Lung (tissue), 12 donors: Measurements from ENCODE around the gene RALGPS2. TPM values are rescaled to one million over a fixed set of nuclear protein-coding genes. Genes with fewer than 3 reads are reported as not detected.
"Not testable (repeated sequence)": the region's sequence is repeated elsewhere in the genome, so short reads cannot be mapped to it uniquely, and the experiment has no call there.

ENCODE experiments used
- ATAC-seq: fragments of 200-7000 bp; cut with Tn5 transposase; one replicate; pipeline ENCODE4 v1.9.1; 2020; ENCODE audit warnings: moderate number of reproducible peaks; ENCODE audit not compliant: insufficient read depth, low FRiP score
- DNase-seq, 3 donors: peaks; one replicate each; pipeline ENCODE4 v3.0.0-alpha.2; 2013 to 2017
- H3K27ac ChIP-seq, 2 donors: one replicate each; pipeline ENCODE4 v1.5.1; 2013; ENCODE audit warnings: mild to moderate bottlenecking in 2 of 2, moderate library complexity in 2 of 2, control low read depth in 1 of 2, inconsistent platforms in 1 of 2, low read depth in 1 of 2, low read length in 1 of 2
- H3K27me3 ChIP-seq, 3 donors: one replicate each; pipeline ENCODE4 v1.5.1; 2013; ENCODE audit warnings: low read length in 2 of 3; ENCODE audit not compliant: control insufficient read depth in 3 of 3, insufficient read depth in 3 of 3
- H3K36me3 ChIP-seq, 4 donors: one replicate each; pipeline ENCODE4 v1.5.1; 2013; ENCODE audit warnings: low read length in 4 of 4, mild to moderate bottlenecking in 1 of 4, moderate library complexity in 1 of 4; ENCODE audit not compliant: control insufficient read depth in 4 of 4, insufficient read depth in 4 of 4
- H3K4me1 ChIP-seq, 5 donors: one replicate each; pipeline ENCODE4 v1.5.1; 2013; ENCODE audit warnings: low read length in 5 of 5, mild to moderate bottlenecking in 2 of 5, moderate library complexity in 1 of 5; ENCODE audit not compliant: control insufficient read depth in 5 of 5, insufficient read depth in 5 of 5
- H3K4me3 ChIP-seq: one replicate; pipeline ENCODE4 v1.5.1; 2013; ENCODE audit warnings: mild to moderate bottlenecking, control low read depth, moderate library complexity
- H3K9ac ChIP-seq, 2 donors: one replicate each; pipeline ENCODE4 v1.5.1; 2013; ENCODE audit warnings: low read length in 2 of 2, control low read depth in 1 of 2; ENCODE audit not compliant: insufficient read depth in 1 of 2
- H3K9me3 ChIP-seq, 4 donors: one replicate each; pipeline ENCODE4 v1.5.1; 2013; ENCODE audit warnings: low read length in 3 of 4, mild to moderate bottlenecking in 1 of 4, moderate library complexity in 1 of 4; ENCODE audit not compliant: control insufficient read depth in 4 of 4, insufficient read depth in 3 of 4
- WGBS, 2 donors: extraction: QIAGEN DNeasy Blood & Tissue Kit; methylation state at CpG; one replicate each; pipeline ENCODE4 v1.1.7; 2013; 5-methylcytosine and 5-hydroxymethylcytosine counted together
- polyA plus RNA-seq, 2 donors: library from polyadenylated mRNA; stranded (reverse); fragments of 200-250 nt; gene quantifications; one replicate each; pipeline ENCODE4 v1.2.1, GENCODE V29; 2013
- total RNA-seq, 2 donors: library from RNA; depleted of rRNA in 1 of 2; stranded (reverse); fragments of >200 nt in 1 of 2; gene quantifications; one replicate each; pipeline ENCODE4 v1.2.1, GENCODE V29; 2014 to 2021
- TF ChIP-seq, protein P1 (sequence below): IDR thresholded peaks from 2 replicates; pipeline ENCODE4 v1.5.1; 2012; ENCODE audit warnings: mild to moderate bottlenecking; ENCODE audit errors: control extremely low read depth, extremely low read depth
- donor health status: control.
- donor health status: control.
- donor health status: Bipolar disorder and iron deficiency.
- donor health status: healthy.
- donor health status: DM: yes; HTN: yes; CAD: no.

The RALGPS2 gene
- total and polyA plus RNA-seq, 4 donors: 1.2 to 33.2 (median 5.1) TPM

GRCh38 chr1:178743801-178744200 is 18.8 kb downstream of the RALGPS2 start:
- Histone ChIP-seq H3K9ac (no peak overlapping the region), H3K36me3 (peaks cover 0 to 4% (median 2%) of the 10 kb centered on the region in 4 donors), H3K27ac (no peak overlapping the region), H3K4me1 (peaks cover 0 to 6% (median 0%) of the 10 kb centered on the region in 5 donors), H3K27me3 (no peaks in the 10 kb centered on the region), H3K9me3 (no peaks in the 10 kb centered on the region), H3K4me3 (no peak overlapping the region)
- TF ChIP-seq, protein P1, sequence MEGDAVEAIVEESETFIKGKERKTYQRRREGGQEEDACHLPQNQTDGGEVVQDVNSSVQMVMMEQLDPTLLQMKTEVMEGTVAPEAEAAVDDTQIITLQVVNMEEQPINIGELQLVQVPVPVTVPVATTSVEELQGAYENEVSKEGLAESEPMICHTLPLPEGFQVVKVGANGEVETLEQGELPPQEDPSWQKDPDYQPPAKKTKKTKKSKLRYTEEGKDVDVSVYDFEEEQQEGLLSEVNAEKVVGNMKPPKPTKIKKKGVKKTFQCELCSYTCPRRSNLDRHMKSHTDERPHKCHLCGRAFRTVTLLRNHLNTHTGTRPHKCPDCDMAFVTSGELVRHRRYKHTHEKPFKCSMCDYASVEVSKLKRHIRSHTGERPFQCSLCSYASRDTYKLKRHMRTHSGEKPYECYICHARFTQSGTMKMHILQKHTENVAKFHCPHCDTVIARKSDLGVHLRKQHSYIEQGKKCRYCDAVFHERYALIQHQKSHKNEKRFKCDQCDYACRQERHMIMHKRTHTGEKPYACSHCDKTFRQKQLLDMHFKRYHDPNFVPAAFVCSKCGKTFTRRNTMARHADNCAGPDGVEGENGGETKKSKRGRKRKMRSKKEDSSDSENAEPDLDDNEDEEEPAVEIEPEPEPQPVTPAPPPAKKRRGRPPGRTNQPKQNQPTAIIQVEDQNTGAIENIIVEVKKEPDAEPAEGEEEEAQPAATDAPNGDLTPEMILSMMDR: no peak
- no peak for DNase-seq
- 40 to 62% methylated on average over 2 of the region's 2 CpGs for WGBS, 2 donors
- ATAC-seq: no peak

DNA sequence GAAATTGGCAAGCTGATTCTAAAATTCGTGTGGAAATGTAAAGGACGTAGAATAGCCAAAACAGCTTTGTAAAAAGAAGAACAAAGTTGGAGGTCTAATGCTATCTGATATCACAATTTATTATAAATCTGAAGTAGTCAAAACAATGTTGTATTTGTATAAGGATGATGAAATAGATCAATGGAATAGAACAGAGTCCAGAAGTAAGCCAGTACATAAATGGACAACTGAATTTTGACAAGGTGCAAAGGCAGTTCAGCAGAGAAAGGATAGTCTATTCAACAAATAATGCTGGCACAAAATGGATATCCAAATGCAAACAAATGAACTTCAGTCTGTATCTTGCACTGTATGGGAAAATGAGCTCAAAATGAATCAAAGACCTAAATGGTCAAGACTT is 20.2 kb downstream of the RALGPS2 start:
- 90 to 94% methylated on average over 2 of the region's 2 CpGs for WGBS, 2 donors
- ATAC-seq (no peak), DNase-seq (no peak)
- no peak overlapping the region for H3K9ac ChIP-seq
- TF ChIP-seq, protein P1: no peak
- no peaks in the 10 kb centered on the region for H3K27me3 ChIP-seq
- H3K36me3 ChIP-seq: peaks cover 0 to 6% (median 2%) of the 10 kb centered on the region in 4 donors
- H3K4me3 ChIP-seq: no peak overlapping the region
- no peaks in the 10 kb centered on the region for H3K4me1 ChIP-seq
- no peak overlapping the region for H3K27ac ChIP-seq
- no peaks in the 10 kb centered on the region for H3K9me3 ChIP-seq

GRCh38 chr1:178746345-178746744 is 21.3 kb downstream of the RALGPS2 start:
- peaks cover 0 to 6% (median 2%) of the 10 kb centered on the region in 4 donors for H3K36me3 ChIP-seq
- H3K9me3 ChIP-seq: no peaks in the 10 kb centered on the region
- H3K27ac ChIP-seq: no peak overlapping the region
- no peak for ATAC-seq
- no peak for DNase-seq
- no peaks in the 10 kb centered on the region for H3K4me1 ChIP-seq
- no peaks in the 10 kb centered on the region for H3K27me3 ChIP-seq
- no peak overlapping the region for H3K9ac ChIP-seq
- TF ChIP-seq, protein P1: no peak
- WGBS, 2 donors: 88 to 91% methylated on average over 2 of the region's 2 CpGs
- no peak overlapping the region for H3K4me3 ChIP-seq

GRCh38 chr1:178747361-178747760 is 22.3 kb downstream of the RALGPS2 start:
- ATAC-seq: not testable (repeated sequence)

More at GRCh38 chr1:178747361-178747760, 22.3 kb downstream of the RALGPS2 start:
- not testable (repeated sequence) for H3K27ac ChIP-seq, H3K27me3 ChIP-seq, H3K4me1 ChIP-seq, H3K4me3 ChIP-seq, H3K9ac ChIP-seq, DNase-seq, H3K9me3 ChIP-seq, H3K36me3 ChIP-seq
- 94 to 95% methylated on average over 3 of the region's 3 CpGs for WGBS, 2 donors
